ENCODE data around the gene GLOD5.

The GLOD5 gene

DNA sequence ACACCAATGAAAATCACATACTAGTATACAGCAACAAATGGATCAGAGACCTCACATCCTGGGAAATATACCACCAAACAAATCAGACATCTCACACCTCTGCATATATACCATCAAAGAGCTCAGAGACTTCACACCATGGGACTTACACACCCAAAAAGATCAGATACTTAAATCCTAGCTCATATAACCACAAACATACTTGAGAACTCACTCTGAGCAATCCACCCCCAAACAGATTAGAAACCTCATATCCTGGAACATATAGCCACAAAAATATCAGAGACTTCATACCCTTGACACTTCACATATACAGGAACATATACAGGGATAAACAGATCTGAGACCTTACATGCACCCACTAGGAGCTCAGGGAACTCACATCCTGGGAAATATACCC lies 32.9 kb upstream of the GLOD5 start:
- TF ChIP-seq, protein P1, sequence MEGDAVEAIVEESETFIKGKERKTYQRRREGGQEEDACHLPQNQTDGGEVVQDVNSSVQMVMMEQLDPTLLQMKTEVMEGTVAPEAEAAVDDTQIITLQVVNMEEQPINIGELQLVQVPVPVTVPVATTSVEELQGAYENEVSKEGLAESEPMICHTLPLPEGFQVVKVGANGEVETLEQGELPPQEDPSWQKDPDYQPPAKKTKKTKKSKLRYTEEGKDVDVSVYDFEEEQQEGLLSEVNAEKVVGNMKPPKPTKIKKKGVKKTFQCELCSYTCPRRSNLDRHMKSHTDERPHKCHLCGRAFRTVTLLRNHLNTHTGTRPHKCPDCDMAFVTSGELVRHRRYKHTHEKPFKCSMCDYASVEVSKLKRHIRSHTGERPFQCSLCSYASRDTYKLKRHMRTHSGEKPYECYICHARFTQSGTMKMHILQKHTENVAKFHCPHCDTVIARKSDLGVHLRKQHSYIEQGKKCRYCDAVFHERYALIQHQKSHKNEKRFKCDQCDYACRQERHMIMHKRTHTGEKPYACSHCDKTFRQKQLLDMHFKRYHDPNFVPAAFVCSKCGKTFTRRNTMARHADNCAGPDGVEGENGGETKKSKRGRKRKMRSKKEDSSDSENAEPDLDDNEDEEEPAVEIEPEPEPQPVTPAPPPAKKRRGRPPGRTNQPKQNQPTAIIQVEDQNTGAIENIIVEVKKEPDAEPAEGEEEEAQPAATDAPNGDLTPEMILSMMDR (IDR thresholded peaks at IDR 0.05; ENCODE audit: low read depth, low read length, missing control alignments): no peak
- in situ Hi-C loops (cut with HindIII; ENCODE audit: low pct_ligation_motif_present, low sequenced_read_pairs): no loop called here
- DNase-seq: no peak
- no peak overlapping the region for H3K4me3 ChIP-seq (ENCODE audit: low read depth, low read length)
- H3K27ac ChIP-seq: no peak overlapping the region
- H3K36me3 ChIP-seq (replicated peaks): no peaks in the 10 kb centered on the region
- no peaks in the 10 kb centered on the region for H3K27me3 ChIP-seq (replicated peaks)

DNA sequence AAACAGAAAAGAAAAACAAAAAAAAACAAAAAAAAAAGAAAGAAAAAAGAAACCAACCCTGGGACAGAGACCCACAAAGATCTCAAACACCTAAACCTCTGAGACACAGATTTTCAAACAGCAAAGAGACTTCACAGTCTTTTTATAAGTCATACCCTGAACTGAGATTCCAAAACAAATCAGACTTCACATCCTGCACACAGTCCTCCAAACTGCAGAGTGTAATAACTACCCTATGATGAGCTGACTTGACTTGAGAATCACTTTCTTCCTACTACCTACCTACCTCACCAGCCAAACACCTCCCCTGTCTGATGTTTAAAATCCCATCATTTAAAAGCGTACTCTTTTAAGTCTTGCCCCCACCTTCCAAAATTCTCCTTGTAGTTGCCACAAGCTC lies 25.2 kb upstream of the GLOD5 start:
- TF ChIP-seq, protein P1 (IDR thresholded peaks at IDR 0.05; ENCODE audit: low read depth, low read length, missing control alignments): no peak
- H3K4me3 ChIP-seq (ENCODE audit: low read depth, low read length): no peak overlapping the region
- no peaks in the 10 kb centered on the region for H3K36me3 ChIP-seq (replicated peaks)
- no peak for DNase-seq
- no peak overlapping the region for H3K27ac ChIP-seq
- no peaks in the 10 kb centered on the region for H3K27me3 ChIP-seq (replicated peaks)
- in situ Hi-C loops (cut with HindIII; ENCODE audit: low pct_ligation_motif_present, low sequenced_read_pairs): no loop called here

DNA sequence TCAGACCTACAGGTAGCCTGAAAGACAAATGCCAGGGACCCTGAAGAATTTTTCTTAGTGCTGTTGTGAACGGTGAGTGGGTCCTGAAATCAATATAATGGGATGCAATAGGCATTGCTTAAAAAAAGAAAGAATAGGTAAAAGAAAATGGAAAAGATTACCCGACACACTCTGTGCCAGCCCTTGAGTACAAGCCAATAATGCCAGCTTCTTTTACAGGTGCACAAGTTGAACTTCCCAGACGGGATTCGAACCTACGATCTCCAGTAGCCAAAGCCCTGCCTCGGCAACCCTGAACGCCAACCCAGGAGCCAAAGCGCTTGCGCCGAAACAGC lies 24.7 kb upstream of the GLOD5 start:
- no peak for DNase-seq
- Histone ChIP-seq H3K27me3 (replicated peaks) (no peaks in the 10 kb centered on the region), H3K27ac (no peak overlapping the region), H3K36me3 (replicated peaks) (no peaks in the 10 kb centered on the region), H3K4me3 (ENCODE audit: low read depth, low read length) (peak overlapping the region; percentile 35)
- in situ Hi-C loops (cut with HindIII; ENCODE audit: low pct_ligation_motif_present, low sequenced_read_pairs): no loop called here
- TF ChIP-seq, protein P1 (IDR thresholded peaks at IDR 0.05; ENCODE audit: low read depth, low read length, missing control alignments): no peak

DNA sequence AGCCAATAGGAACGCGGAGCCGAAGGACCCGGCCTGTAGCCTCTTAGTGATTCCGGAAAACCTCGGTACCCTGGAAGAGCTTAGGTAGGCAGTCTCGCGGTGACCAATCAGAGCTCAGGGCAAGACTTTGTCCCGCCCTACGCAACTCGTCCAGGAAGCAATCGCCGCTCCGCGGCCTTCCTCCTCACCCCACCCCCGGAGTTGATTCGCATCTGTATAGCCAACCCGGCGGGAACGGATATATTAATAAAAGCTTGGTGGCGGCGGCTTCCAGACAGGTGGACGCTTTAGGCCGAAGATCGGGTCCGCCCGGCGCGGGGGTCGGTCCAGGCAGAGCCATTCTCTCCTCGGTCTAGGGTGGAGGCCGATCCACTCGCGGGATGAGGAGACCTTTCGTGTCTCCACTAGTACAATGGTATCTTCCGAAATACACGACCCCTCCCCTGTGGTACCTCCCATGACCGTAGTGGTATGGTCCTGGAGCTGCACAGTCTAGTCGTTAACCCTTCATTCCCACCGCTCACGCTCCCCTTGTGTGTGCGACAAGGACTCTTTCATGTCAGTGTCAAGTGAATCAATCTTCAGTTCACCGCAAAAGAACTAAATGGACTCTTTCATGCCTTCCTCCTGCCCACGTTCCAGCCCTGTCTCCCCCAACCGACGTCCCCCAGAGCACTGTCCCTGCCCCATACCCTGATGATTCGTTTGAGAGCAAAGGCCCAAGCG lies 24.2 kb upstream of the GLOD5 start:
- Histone ChIP-seq H3K4me3 (ENCODE audit: low read depth, low read length) (peak overlapping the region; percentile 66), H3K36me3 (replicated peaks) (no peaks in the 10 kb centered on the region), H3K27ac (peak overlapping the region; percentile 67), H3K27me3 (replicated peaks) (no peaks in the 10 kb centered on the region)
- in situ Hi-C loops (cut with HindIII; ENCODE audit: low pct_ligation_motif_present, low sequenced_read_pairs): no loop called here
- TF ChIP-seq, protein P1 (IDR thresholded peaks at IDR 0.05; ENCODE audit: low read depth, low read length, missing control alignments): no peak
- DNase-seq: peak; percentile 94

DNA sequence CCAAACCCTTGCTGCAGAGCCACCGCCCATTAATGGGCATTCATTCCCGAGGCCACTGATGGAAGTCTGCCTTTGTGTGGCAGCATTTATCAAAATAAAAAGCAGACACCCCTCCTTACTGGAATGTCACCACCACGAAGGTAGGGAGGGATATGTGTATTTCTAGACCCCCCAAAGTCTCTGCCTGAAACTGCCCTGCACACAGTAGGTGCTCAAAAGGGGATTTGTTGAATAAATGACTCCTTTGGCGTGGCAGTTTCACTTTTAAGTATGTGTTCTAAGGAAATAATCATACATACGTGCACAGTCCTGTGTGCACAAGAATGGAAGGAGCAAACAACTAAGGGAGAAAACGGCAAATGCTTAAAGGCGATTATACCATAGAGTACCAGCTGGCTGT lies 23.6 kb upstream of the GLOD5 start:
- in situ Hi-C loops (cut with HindIII; ENCODE audit: low pct_ligation_motif_present, low sequenced_read_pairs): no loop called here
- peak overlapping the region; percentile 66 for H3K4me3 ChIP-seq (ENCODE audit: low read depth, low read length)
- no peaks in the 10 kb centered on the region for H3K36me3 ChIP-seq (replicated peaks)
- DNase-seq: no peak
- H3K27ac ChIP-seq: no peak overlapping the region
- TF ChIP-seq, protein P1 (IDR thresholded peaks at IDR 0.05; ENCODE audit: low read depth, low read length, missing control alignments): no peak
- H3K27me3 ChIP-seq (replicated peaks): no peaks in the 10 kb centered on the region

DNA sequence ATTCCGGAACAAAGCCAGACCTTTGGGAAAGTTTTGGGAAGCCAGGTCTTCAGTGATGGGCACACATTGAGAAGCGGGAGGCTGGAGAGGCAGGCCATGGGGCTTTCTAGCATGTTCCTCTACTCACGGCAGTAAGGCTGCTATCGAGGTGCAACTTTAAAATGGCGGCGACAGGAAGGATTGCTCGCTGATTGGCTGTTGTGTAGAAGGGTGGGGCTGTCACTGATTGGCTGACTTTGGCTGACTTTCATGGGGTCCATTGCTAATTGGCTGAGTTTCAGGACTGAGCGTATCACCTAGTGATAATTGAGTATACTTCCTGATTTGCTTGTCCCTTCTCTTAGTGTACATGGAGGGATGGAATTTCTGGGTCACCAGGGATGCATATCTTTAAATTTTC lies 19.7 kb upstream of the GLOD5 start:
- H3K36me3 ChIP-seq (replicated peaks): no peaks in the 10 kb centered on the region
- in situ Hi-C loops (cut with HindIII; ENCODE audit: low pct_ligation_motif_present, low sequenced_read_pairs): no loop called here
- no peak overlapping the region for H3K27ac ChIP-seq
- TF ChIP-seq, protein P1 (IDR thresholded peaks at IDR 0.05; ENCODE audit: low read depth, low read length, missing control alignments): no peak
- no peak for DNase-seq
- H3K27me3 ChIP-seq (replicated peaks): no peaks in the 10 kb centered on the region
- H3K4me3 ChIP-seq (ENCODE audit: low read depth, low read length): no peak overlapping the region

Measured in brain microvascular endothelial cell (primary cell).